Panc1 (cell line): Measurements from ENCODE around the gene TNFSF12. TPM values are rescaled to one million over a fixed set of nuclear protein-coding genes. Genes with fewer than 3 reads are reported as not detected.

Experiments
- ATAC-seq: fragments of 200-7000 bp; cut with Tn5 transposase; 2 replicates; pipeline ENCODE4 v1.9.1; 2020; ENCODE audit warnings: mild to moderate bottlenecking, moderate library complexity
- BruUV-seq: library from RNA; stranded (reverse); fragments of 400-500 nt; replicated peaks from 2 replicates; lab custom pipeline; 2021; lab: Mats Ljungman, UMichigan
- CTCF ChIA-PET: fragments of 300-600 bp; sonication (Branson Sonifier 250); formaldehyde crosslinking; loops from one replicate; lab custom pipeline; 2022; ENCODE audit warnings: antibody characterized with exemption; lab: Charles Lee
- POLR2A ChIA-PET: fragments of 300-600 bp; sonication (Branson Sonifier 250); formaldehyde crosslinking; loops from one replicate; lab custom pipeline; 2022; ENCODE audit warnings: antibody characterized with exemption; lab: Charles Lee
- DNase-seq: peaks from one replicate; pipeline ENCODE4 v3.0.0-alpha.2; 2010; ENCODE audit warnings: low read depth, low spot score
- H3K27ac ChIP-seq: 2 replicates; pipeline ENCODE4 v1.5.1; 2011; ENCODE audit warnings: mild to moderate bottlenecking, low read length, inconsistent platforms
- H3K27me3 ChIP-seq: fragments of 200-500 bp; sonication (Bioruptor generic); 2 replicates; pipeline ENCODE4 v1.6.0; 2014; ENCODE audit warnings: low read length, inconsistent platforms; ENCODE audit not compliant: control insufficient read depth, insufficient read depth
- H3K36me3 ChIP-seq: fragments of 200-500 bp; sonication (Bioruptor generic); 2 replicates; pipeline ENCODE4 v1.5.1; 2014; ENCODE audit warnings: inconsistent platforms, mild to moderate bottlenecking, low read length, moderate library complexity; ENCODE audit not compliant: control insufficient read depth, insufficient read depth
- H3K4me1 ChIP-seq: 2 replicates; pipeline ENCODE4 v1.5.1; 2011; ENCODE audit warnings: inconsistent platforms, mild to moderate bottlenecking, low read length, moderate library complexity; ENCODE audit not compliant: control insufficient read depth, insufficient read depth
- H3K4me3 ChIP-seq, 2 experiments: 2 replicates each; pipeline ENCODE4 v1.5.1; 2011 to 2012; ENCODE audit warnings: low read depth in 2 of 2, low read length in 2 of 2, mild to moderate bottlenecking in 2 of 2, inconsistent platforms in 1 of 2, moderate library complexity in 1 of 2
- H3K9me3 ChIP-seq: fragments of 200-500 bp; sonication (Bioruptor generic); 2 replicates; pipeline ENCODE4 v1.5.1; 2014; ENCODE audit warnings: low read depth, mild to moderate bottlenecking, inconsistent platforms, low read length, moderate library complexity; ENCODE audit not compliant: control insufficient read depth, insufficient read depth
- POLR2AphosphoS5 ChIP-seq: IDR thresholded peaks from 2 replicates; pipeline ENCODE4 v1.6.1; 2012; ENCODE audit warnings: mild to moderate bottlenecking, low read depth, low read length, moderate library complexity
- SIN3A ChIP-seq: IDR thresholded peaks from 2 replicates; pipeline ENCODE4 v1.6.1; 2012; ENCODE audit warnings: low read depth, mild to moderate bottlenecking, low read length, moderate library complexity, borderline replicate concordance; ENCODE audit not compliant: insufficient read depth
- TCF7L2 ChIP-seq: IDR thresholded peaks from 2 replicates; pipeline ENCODE4 v1.6.1; 2011; ENCODE audit warnings: mild to moderate bottlenecking, low read depth, low read length, inconsistent platforms
- in situ Hi-C: cut with HindIII; loops from 2 replicates; pipeline ENCODE4 v1.10.0; 2016; ENCODE audit warnings: low sequenced_read_pairs, low pct_unique_long_range_greater_than_20kb
- intact Hi-C: fragments of 100-400 bp; cut with micrococcal nuclease; formaldehyde crosslinking; loops from one replicate; pipeline ENCODE4 v1.10.0; 2022; ENCODE audit not compliant: unreplicated experiment
- total RNA-seq: library from RNA; stranded (reverse); gene quantifications from one replicate; pipeline ENCODE4 v1.2.1, GENCODE V29; 2021; ENCODE audit not compliant: unreplicated experiment
- TF ChIP-seq, protein P1 (sequence below): fragments of 450-650 bp; IDR thresholded peaks from 2 replicates; pipeline ENCODE4 v1.5.1; 2017; ENCODE audit warnings: mild to moderate bottlenecking
- TF ChIP-seq, protein P2 (sequence below), 2 experiments: IDR thresholded peaks; 2 replicates each; pipeline ENCODE4 v1.6.1; 2011 to 2012; ENCODE audit warnings: low read depth in 2 of 2, control low read depth in 1 of 2, low read length in 1 of 2, mild to moderate bottlenecking in 1 of 2, moderate library complexity in 1 of 2; ENCODE audit not compliant: insufficient read depth in 1 of 2

The TNFSF12 gene
- total RNA-seq, 1 experiment from 2014 or later, result 12.6 TPM

DNA sequence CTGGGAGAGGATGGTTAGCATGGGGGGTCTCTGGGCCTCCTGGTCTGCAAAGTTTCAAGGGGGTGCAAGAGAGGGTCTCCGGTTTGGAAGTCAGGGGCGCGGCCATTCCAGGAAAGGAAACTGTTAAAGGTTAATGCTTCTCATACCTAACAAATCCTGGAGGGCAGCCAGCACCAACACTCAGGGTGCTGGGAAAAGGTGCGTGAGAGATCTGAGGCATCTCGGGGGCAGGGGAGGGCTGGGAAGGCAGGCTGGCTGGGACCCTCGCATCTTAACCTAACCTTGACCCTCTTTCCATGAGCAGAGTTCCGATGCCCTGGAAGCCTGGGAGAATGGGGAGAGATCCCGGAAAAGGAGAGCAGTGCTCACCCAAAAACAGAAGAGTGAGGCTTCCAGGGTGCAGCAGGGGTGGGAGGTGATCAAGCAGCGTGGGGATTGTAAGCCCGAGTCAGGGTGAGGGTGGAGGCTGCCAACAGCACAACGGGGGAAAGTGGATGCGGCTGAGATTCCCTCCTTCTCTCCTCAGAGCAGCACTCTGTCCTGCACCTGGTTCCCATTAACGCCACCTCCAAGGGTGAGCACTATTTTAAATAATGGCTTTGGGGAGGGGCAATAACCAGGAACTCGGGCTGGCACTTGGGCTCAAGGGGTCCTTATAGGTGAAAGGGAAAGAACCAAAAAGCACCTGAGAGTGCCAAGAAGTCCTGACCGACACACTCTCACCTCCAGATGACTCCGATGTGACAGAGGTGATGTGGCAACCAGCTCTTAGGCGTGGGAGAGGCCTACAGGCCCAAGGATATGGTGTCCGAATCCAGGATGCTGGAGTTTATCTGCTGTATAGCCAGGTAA lies 10.7 kb downstream of the TNFSF12 start:
- no peak overlapping the region for H3K4me3 ChIP-seq
- BruUV-seq, result no TSS peak
- in situ Hi-C loops, result no loop called here
- ChIA-PET POLR2A (interaction anchor here (0.6 kb wide), 1 partner anchor 76 kb away, joined by 3 read pairs; the partner anchor contains the start of gene POLR2A), CTCF (interaction anchor here (0.6 to 2.0 kb wide), 8 partner anchors 20 to 248 kb away, joined by 3 to 10 read pairs (median 4); partner anchors contain the start of genes CD68 and TMEM95)
- H3K4me1 ChIP-seq, result peaks cover 30% of the 10 kb centered on the region
- DNase-seq, result no peak
- no peak for ATAC-seq
- H3K9me3 ChIP-seq, result no peaks in the 10 kb centered on the region
- peak overlapping the region; percentile 66 for H3K27ac ChIP-seq
- H3K36me3 ChIP-seq, result peaks cover 4% of the 10 kb centered on the region; the same call in 1 of the 2 replicates
- TF ChIP-seq, protein P1, sequence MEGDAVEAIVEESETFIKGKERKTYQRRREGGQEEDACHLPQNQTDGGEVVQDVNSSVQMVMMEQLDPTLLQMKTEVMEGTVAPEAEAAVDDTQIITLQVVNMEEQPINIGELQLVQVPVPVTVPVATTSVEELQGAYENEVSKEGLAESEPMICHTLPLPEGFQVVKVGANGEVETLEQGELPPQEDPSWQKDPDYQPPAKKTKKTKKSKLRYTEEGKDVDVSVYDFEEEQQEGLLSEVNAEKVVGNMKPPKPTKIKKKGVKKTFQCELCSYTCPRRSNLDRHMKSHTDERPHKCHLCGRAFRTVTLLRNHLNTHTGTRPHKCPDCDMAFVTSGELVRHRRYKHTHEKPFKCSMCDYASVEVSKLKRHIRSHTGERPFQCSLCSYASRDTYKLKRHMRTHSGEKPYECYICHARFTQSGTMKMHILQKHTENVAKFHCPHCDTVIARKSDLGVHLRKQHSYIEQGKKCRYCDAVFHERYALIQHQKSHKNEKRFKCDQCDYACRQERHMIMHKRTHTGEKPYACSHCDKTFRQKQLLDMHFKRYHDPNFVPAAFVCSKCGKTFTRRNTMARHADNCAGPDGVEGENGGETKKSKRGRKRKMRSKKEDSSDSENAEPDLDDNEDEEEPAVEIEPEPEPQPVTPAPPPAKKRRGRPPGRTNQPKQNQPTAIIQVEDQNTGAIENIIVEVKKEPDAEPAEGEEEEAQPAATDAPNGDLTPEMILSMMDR, result no peak
- TF ChIP-seq, protein P2, sequence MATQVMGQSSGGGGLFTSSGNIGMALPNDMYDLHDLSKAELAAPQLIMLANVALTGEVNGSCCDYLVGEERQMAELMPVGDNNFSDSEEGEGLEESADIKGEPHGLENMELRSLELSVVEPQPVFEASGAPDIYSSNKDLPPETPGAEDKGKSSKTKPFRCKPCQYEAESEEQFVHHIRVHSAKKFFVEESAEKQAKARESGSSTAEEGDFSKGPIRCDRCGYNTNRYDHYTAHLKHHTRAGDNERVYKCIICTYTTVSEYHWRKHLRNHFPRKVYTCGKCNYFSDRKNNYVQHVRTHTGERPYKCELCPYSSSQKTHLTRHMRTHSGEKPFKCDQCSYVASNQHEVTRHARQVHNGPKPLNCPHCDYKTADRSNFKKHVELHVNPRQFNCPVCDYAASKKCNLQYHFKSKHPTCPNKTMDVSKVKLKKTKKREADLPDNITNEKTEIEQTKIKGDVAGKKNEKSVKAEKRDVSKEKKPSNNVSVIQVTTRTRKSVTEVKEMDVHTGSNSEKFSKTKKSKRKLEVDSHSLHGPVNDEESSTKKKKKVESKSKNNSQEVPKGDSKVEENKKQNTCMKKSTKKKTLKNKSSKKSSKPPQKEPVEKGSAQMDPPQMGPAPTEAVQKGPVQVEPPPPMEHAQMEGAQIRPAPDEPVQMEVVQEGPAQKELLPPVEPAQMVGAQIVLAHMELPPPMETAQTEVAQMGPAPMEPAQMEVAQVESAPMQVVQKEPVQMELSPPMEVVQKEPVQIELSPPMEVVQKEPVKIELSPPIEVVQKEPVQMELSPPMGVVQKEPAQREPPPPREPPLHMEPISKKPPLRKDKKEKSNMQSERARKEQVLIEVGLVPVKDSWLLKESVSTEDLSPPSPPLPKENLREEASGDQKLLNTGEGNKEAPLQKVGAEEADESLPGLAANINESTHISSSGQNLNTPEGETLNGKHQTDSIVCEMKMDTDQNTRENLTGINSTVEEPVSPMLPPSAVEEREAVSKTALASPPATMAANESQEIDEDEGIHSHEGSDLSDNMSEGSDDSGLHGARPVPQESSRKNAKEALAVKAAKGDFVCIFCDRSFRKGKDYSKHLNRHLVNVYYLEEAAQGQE (IDR thresholded peaks at IDR 0.05; ENCODE audit: insufficient read depth in 1 of 2, low read depth in 2 of 2, low read length in 1 of 2), result no peak
- TF ChIP-seq TCF7L2, result no peak
- no peak for TF ChIP-seq POLR2AphosphoS5
- TF ChIP-seq SIN3A, result no peak
- no peaks in the 10 kb centered on the region for H3K27me3 ChIP-seq
- intact Hi-C loops, result no loop called here

DNA sequence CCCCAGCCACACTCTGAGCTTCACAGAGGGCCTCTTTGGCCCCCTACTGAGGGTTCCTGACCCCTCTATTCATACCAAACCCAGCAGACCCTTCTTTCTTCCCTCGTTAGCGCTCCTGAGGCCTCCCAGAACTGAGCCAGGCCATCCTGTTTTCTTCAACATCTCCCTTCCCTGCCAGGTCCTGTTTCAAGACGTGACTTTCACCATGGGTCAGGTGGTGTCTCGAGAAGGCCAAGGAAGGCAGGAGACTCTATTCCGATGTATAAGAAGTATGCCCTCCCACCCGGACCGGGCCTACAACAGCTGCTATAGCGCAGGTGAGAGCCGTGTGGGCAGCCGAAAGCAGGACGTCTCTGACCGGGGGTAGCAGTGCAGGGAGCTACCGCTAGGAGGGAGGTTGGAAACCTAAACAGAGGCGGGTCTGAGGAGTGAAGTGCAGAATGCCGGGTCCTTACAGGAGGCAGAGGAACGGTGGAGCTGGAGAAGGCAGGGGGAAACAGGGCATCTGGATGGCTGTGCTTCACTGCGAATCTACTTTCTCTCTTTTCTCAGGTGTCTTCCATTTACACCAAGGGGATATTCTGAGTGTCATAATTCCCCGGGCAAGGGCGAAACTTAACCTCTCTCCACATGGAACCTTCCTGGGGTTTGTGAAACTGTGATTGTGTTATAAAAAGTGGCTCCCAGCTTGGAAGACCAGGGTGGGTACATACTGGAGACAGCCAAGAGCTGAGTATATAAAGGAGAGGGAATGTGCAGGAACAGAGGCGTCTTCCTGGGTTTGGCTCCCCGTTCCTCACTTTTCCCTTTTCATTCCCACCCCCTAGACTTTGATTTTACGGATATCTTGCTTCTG lies 11.5 kb downstream of the TNFSF12 start:
- Histone ChIP-seq H3K9me3 (no peaks in the 10 kb centered on the region), H3K36me3 (peaks cover 4% of the 10 kb centered on the region; the same call in 1 of the 2 replicates), H3K27ac (peak overlapping the region; percentile 88), H3K27me3 (no peaks in the 10 kb centered on the region), H3K4me1 (peaks cover 30% of the 10 kb centered on the region), H3K4me3 (peak overlapping the region; percentile 75 to 80)
- ChIA-PET CTCF (interaction anchor here (0.6 to 2.0 kb wide), 11 partner anchors 15 to 247 kb away, joined by 3 to 10 read pairs (median 3); partner anchors contain the start of genes CD68 and TMEM95), POLR2A (interaction anchor here (0.6 kb wide), 1 partner anchor 76 kb away, joined by 3 read pairs; the partner anchor contains the start of gene POLR2A)
- in situ Hi-C loops (no loop called here), intact Hi-C loops (no loop called here)
- no peak for DNase-seq
- no TSS peak for BruUV-seq
- no peak for TF ChIP-seq POLR2AphosphoS5
- TF ChIP-seq, protein P1, result no peak
- peak; percentile 74 for ATAC-seq
